ENCODE data around the gene SEM1. TPM values are rescaled to one million over a fixed set of nuclear protein-coding genes. Genes with fewer than 3 reads are reported as not detected.

The SEM1 gene
- total RNA-seq, 1 experiment from 2014 or later = 263 TPM

DNA sequence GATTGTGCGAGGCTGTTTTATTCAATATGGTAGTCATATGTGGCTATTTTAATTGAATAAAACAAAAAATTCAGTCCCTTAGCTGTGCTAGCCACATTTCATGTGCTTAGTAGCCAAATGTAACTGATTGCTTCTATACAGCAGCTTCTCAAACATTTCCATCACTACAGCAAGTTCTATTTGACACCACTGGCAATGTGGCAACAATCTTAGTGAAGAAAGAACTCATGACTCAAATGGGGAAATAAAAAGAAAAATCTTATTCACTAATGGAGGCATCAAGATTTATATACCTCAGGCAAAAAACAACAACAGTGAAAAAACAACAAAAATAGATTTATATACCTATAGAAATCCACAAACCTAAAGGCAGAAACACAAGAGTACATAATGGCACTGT lies 17.9 kb downstream of the SEM1 start:
- peaks cover 32% of the 10 kb centered on the region for H4K20me1 ChIP-seq (ENCODE audit: low read length)
- peaks cover 61% of the 10 kb centered on the region for H3K79me2 ChIP-seq (ENCODE audit: low read length)
- BruUV-seq (replicated peaks) = no TSS peak

DNA sequence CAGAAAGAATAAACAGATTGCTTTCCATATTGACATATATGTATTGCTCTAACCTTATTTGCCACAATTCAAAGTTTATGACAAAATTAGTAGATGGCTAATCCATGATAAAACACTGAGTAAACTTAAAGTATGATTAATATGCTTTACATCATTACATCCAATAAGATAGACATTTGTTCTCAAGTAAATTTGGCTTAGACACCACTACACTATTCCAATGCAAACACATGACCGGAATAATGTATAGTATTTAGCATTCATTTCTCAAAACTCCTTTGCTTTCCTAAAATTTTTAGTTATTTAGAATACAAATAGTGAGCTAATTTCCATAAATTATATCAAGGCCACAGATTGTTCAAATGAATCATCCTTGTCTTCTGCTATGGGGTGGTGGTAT lies 20.2 kb downstream of the SEM1 start:
- DNase-seq = peak; percentile 46
- peaks cover 16% of the 10 kb centered on the region for H3K4me1 ChIP-seq (ENCODE audit: insufficient read depth, low read length)
- peak overlapping the region; percentile 50 for H3K27ac ChIP-seq (ENCODE audit: low read length)
- TF ChIP-seq EZH2 (IDR thresholded peaks at IDR 0.05; ENCODE audit: low read length, unreplicated experiment) = no peak
- no peak for TF ChIP-seq EZH2phosphoT487 (IDR thresholded peaks at IDR 0.05; ENCODE audit: borderline replicate concordance, low read length)
- TF ChIP-seq, protein P1, sequence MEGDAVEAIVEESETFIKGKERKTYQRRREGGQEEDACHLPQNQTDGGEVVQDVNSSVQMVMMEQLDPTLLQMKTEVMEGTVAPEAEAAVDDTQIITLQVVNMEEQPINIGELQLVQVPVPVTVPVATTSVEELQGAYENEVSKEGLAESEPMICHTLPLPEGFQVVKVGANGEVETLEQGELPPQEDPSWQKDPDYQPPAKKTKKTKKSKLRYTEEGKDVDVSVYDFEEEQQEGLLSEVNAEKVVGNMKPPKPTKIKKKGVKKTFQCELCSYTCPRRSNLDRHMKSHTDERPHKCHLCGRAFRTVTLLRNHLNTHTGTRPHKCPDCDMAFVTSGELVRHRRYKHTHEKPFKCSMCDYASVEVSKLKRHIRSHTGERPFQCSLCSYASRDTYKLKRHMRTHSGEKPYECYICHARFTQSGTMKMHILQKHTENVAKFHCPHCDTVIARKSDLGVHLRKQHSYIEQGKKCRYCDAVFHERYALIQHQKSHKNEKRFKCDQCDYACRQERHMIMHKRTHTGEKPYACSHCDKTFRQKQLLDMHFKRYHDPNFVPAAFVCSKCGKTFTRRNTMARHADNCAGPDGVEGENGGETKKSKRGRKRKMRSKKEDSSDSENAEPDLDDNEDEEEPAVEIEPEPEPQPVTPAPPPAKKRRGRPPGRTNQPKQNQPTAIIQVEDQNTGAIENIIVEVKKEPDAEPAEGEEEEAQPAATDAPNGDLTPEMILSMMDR (conservative IDR thresholded peaks at IDR 0.05; ENCODE audit: low read depth, low read length) = no peak
- no peaks in the 10 kb centered on the region for H3K27me3 ChIP-seq (ENCODE audit: low read length)
- peak; percentile 93 for ATAC-seq
- H3K9me2 ChIP-seq (replicated peaks; ENCODE audit: low read length) = no peaks in the 10 kb centered on the region
- no peaks in the 10 kb centered on the region for H3F3A ChIP-seq (ENCODE audit: low read length, unreplicated experiment)
- CTCF ChIA-PET = interaction anchor here (0.6 kb wide), 1 partner anchor 338 kb away, joined by 3 read pairs; no protein-coding TSS in a partner anchor
- BruUV-seq (replicated peaks) = no TSS peak
- peaks cover 39% of the 10 kb centered on the region for H3K79me2 ChIP-seq (ENCODE audit: low read length)
- H3K9me3 ChIP-seq (ENCODE audit: low read length) = no peaks in the 10 kb centered on the region
- H3K4me2 ChIP-seq (ENCODE audit: low read length) = no peak overlapping the region
- intact Hi-C loops (cut with micrococcal nuclease) = loop anchor here (5.0 kb wide), 1 partner anchor 47 kb away; no protein-coding TSS in a partner anchor
- no peak overlapping the region for H2AFZ ChIP-seq (ENCODE audit: low read length)
- H3K9ac ChIP-seq (ENCODE audit: low read length) = no peak overlapping the region
- POLR2A ChIA-PET (ENCODE audit: unreplicated experiment) = no interaction called here
- H4K20me1 ChIP-seq (ENCODE audit: low read length) = peaks cover 16% of the 10 kb centered on the region
- H3K4me3 ChIP-seq (ENCODE audit: low read length) = no peak overlapping the region
- peaks cover 36% of the 10 kb centered on the region for H3K36me3 ChIP-seq (ENCODE audit: low read depth, low read length)

More for the DNA sequence above, 17.9 kb downstream of the SEM1 start:
- intact Hi-C loops (cut with micrococcal nuclease) = loop anchor here (10.0 kb wide), 1 partner anchor 333 kb away; the partner anchor contains the start of gene DLX5
- H3K4me2 ChIP-seq (ENCODE audit: low read length) = no peak overlapping the region
- peaks cover 35% of the 10 kb centered on the region for H3K36me3 ChIP-seq (ENCODE audit: low read depth, low read length)
- no peaks in the 10 kb centered on the region for H3K27me3 ChIP-seq (ENCODE audit: low read length)
- H3K9me2 ChIP-seq (replicated peaks; ENCODE audit: low read length) = no peaks in the 10 kb centered on the region
- DNase-seq (no peak), ATAC-seq (no peak)
- no peaks in the 10 kb centered on the region for H3F3A ChIP-seq (ENCODE audit: low read length, unreplicated experiment)
- no peak overlapping the region for H3K27ac ChIP-seq (ENCODE audit: low read length)
- H3K9ac ChIP-seq (ENCODE audit: low read length) = no peak overlapping the region
- ChIA-PET CTCF (no interaction called here), POLR2A (ENCODE audit: unreplicated experiment) (no interaction called here)
- H3K4me1 ChIP-seq (ENCODE audit: insufficient read depth, low read length) = peaks cover 26% of the 10 kb centered on the region
- no peaks in the 10 kb centered on the region for H3K9me3 ChIP-seq (ENCODE audit: low read length)
- H2AFZ ChIP-seq (ENCODE audit: low read length) = no peak overlapping the region
- TF ChIP-seq EZH2 (IDR thresholded peaks at IDR 0.05; ENCODE audit: low read length, unreplicated experiment) = no peak
- TF ChIP-seq EZH2phosphoT487 (IDR thresholded peaks at IDR 0.05; ENCODE audit: borderline replicate concordance, low read length) = no peak
- TF ChIP-seq, protein P1 (conservative IDR thresholded peaks at IDR 0.05; ENCODE audit: low read depth, low read length) = no peak
- H3K4me3 ChIP-seq (ENCODE audit: low read length) = no peak overlapping the region

GRCh38 chr7:96686305-96686704 lies 23.3 kb downstream of the SEM1 start:
- no peak for DNase-seq
- no peak for ATAC-seq
- no peak overlapping the region for H3K4me3 ChIP-seq (ENCODE audit: low read length)
- peaks cover 16% of the 10 kb centered on the region for H4K20me1 ChIP-seq (ENCODE audit: low read length)
- no peak overlapping the region for H3K9ac ChIP-seq (ENCODE audit: low read length)
- no peaks in the 10 kb centered on the region for H3F3A ChIP-seq (ENCODE audit: low read length, unreplicated experiment)
- no TSS peak for BruUV-seq (replicated peaks)
- TF ChIP-seq, protein P1 (conservative IDR thresholded peaks at IDR 0.05; ENCODE audit: low read depth, low read length) = no peak
- no peak for TF ChIP-seq EZH2 (IDR thresholded peaks at IDR 0.05; ENCODE audit: low read length, unreplicated experiment)
- no peak for TF ChIP-seq EZH2phosphoT487 (IDR thresholded peaks at IDR 0.05; ENCODE audit: borderline replicate concordance, low read length)
- H3K36me3 ChIP-seq (ENCODE audit: low read depth, low read length) = peaks cover 16% of the 10 kb centered on the region
- no peak overlapping the region for H3K4me2 ChIP-seq (ENCODE audit: low read length)
- H3K4me1 ChIP-seq (ENCODE audit: insufficient read depth, low read length) = peaks cover 16% of the 10 kb centered on the region
- intact Hi-C loops (cut with micrococcal nuclease) = loop anchor here (5.0 kb wide), 1 partner anchor 44 kb away; no protein-coding TSS in a partner anchor
- no peaks in the 10 kb centered on the region for H3K27me3 ChIP-seq (ENCODE audit: low read length)
- no peak overlapping the region for H3K27ac ChIP-seq (ENCODE audit: low read length)
- CTCF ChIA-PET = no interaction called here
- no peak overlapping the region for H2AFZ ChIP-seq (ENCODE audit: low read length)
- no peaks in the 10 kb centered on the region for H3K9me2 ChIP-seq (replicated peaks; ENCODE audit: low read length)
- POLR2A ChIA-PET (ENCODE audit: unreplicated experiment) = no interaction called here
- no peaks in the 10 kb centered on the region for H3K9me3 ChIP-seq (ENCODE audit: low read length)
- H3K79me2 ChIP-seq (ENCODE audit: low read length) = peaks cover 16% of the 10 kb centered on the region

Measured in PC-3 (cell line).